Lung (tissue), 12 donors: ENCODE data around the gene RALGPS1. TPM values are rescaled to one million over a fixed set of nuclear protein-coding genes. Genes with fewer than 3 reads are reported as not detected.
A peak's percentile ranks its signal among the peaks of the same experiment; 100 is the strongest.

ENCODE experiments used
- ATAC-seq: fragments of 200-7000 bp; cut with Tn5 transposase; one replicate; pipeline ENCODE4 v1.9.1; 2020; ENCODE audit warnings: moderate number of reproducible peaks; ENCODE audit not compliant: insufficient read depth, low FRiP score
- DNase-seq, 3 donors: peaks; one replicate each; pipeline ENCODE4 v3.0.0-alpha.2; 2013 to 2017
- H3K27ac ChIP-seq, 2 donors: one replicate each; pipeline ENCODE4 v1.5.1; 2013; ENCODE audit warnings: mild to moderate bottlenecking in 2 of 2, moderate library complexity in 2 of 2, control low read depth in 1 of 2, inconsistent platforms in 1 of 2, low read depth in 1 of 2, low read length in 1 of 2
- H3K27me3 ChIP-seq, 3 donors: one replicate each; pipeline ENCODE4 v1.5.1; 2013; ENCODE audit warnings: low read length in 2 of 3; ENCODE audit not compliant: control insufficient read depth in 3 of 3, insufficient read depth in 3 of 3
- H3K36me3 ChIP-seq, 4 donors: one replicate each; pipeline ENCODE4 v1.5.1; 2013; ENCODE audit warnings: low read length in 4 of 4, mild to moderate bottlenecking in 1 of 4, moderate library complexity in 1 of 4; ENCODE audit not compliant: control insufficient read depth in 4 of 4, insufficient read depth in 4 of 4
- H3K4me1 ChIP-seq, 5 donors: one replicate each; pipeline ENCODE4 v1.5.1; 2013; ENCODE audit warnings: low read length in 5 of 5, mild to moderate bottlenecking in 2 of 5, moderate library complexity in 1 of 5; ENCODE audit not compliant: control insufficient read depth in 5 of 5, insufficient read depth in 5 of 5
- H3K4me3 ChIP-seq: one replicate; pipeline ENCODE4 v1.5.1; 2013; ENCODE audit warnings: mild to moderate bottlenecking, control low read depth, moderate library complexity
- H3K9ac ChIP-seq, 2 donors: one replicate each; pipeline ENCODE4 v1.5.1; 2013; ENCODE audit warnings: low read length in 2 of 2, control low read depth in 1 of 2; ENCODE audit not compliant: insufficient read depth in 1 of 2
- H3K9me3 ChIP-seq, 4 donors: one replicate each; pipeline ENCODE4 v1.5.1; 2013; ENCODE audit warnings: low read length in 3 of 4, mild to moderate bottlenecking in 1 of 4, moderate library complexity in 1 of 4; ENCODE audit not compliant: control insufficient read depth in 4 of 4, insufficient read depth in 3 of 4
- CTCF ChIP-seq: IDR thresholded peaks from 2 replicates; pipeline ENCODE4 v1.5.1; 2012; ENCODE audit warnings: mild to moderate bottlenecking; ENCODE audit errors: control extremely low read depth, extremely low read depth
- WGBS, 2 donors: extraction: QIAGEN DNeasy Blood & Tissue Kit; methylation state at CpG; one replicate each; pipeline ENCODE4 v1.1.7; 2013; 5-methylcytosine and 5-hydroxymethylcytosine counted together
- polyA plus RNA-seq, 2 donors: library from polyadenylated mRNA; stranded (reverse); fragments of 200-250 nt; gene quantifications; one replicate each; pipeline ENCODE4 v1.2.1, GENCODE V29; 2013
- total RNA-seq, 2 donors: library from RNA; depleted of rRNA in 1 of 2; stranded (reverse); fragments of >200 nt in 1 of 2; gene quantifications; one replicate each; pipeline ENCODE4 v1.2.1, GENCODE V29; 2014 to 2021
- donor health status: control.
- donor health status: control.
- donor health status: Bipolar disorder and iron deficiency.
- donor health status: healthy.
- donor health status: DM: yes; HTN: yes; CAD: no.

RALGPS1 gene
- total and polyA plus RNA-seq, 4 donors = 3.5 to 30.3 (median 11.9) TPM

- H3K27ac ChIP-seq = peak overlapping the region in 1 of 2 donors; percentile 16
- H3K27me3 ChIP-seq = no peaks in the 10 kb centered on the region
- WGBS, 2 donors = 92 to 97% methylated on average over 5 of the region's 5 CpGs
- no peak for ATAC-seq
- no peak for TF ChIP-seq CTCF
- no peak overlapping the region for H3K4me3 ChIP-seq
- peaks cover 0 to 3% (median under 1%) of the 10 kb centered on the region in 4 donors for H3K36me3 ChIP-seq
- peaks cover 13 to 36% (median 18%) of the 10 kb centered on the region in 5 donors for H3K4me1 ChIP-seq
- peaks cover 0 to 2% (median 0%) of the 10 kb centered on the region in 4 donors for H3K9me3 ChIP-seq
- no peak overlapping the region for H3K9ac ChIP-seq
- no peak for DNase-seq
These were observed 200.0 kb downstream of the RALGPS1 start for GRCh38 chr9:127114606-127115005.

GRCh38 chr9:127116088-127116726 is 201.6 kb downstream of the RALGPS1 start:
- no peak overlapping the region for H3K9ac ChIP-seq
- WGBS, 2 donors = 83 to 87% methylated on average over 6 of the region's 6 CpGs
- H3K36me3 ChIP-seq = peaks cover 0 to 3% (median under 1%) of the 10 kb centered on the region in 4 donors
- ATAC-seq = no peak
- peaks cover 0 to 2% (median 0%) of the 10 kb centered on the region in 4 donors for H3K9me3 ChIP-seq
- no peak overlapping the region for H3K4me3 ChIP-seq
- no peaks in the 10 kb centered on the region for H3K27me3 ChIP-seq
- DNase-seq = no peak
- no peak overlapping the region for H3K27ac ChIP-seq
- H3K4me1 ChIP-seq = peaks cover 17 to 37% (median 23%) of the 10 kb centered on the region in 5 donors
- no peak for TF ChIP-seq CTCF

DNA sequence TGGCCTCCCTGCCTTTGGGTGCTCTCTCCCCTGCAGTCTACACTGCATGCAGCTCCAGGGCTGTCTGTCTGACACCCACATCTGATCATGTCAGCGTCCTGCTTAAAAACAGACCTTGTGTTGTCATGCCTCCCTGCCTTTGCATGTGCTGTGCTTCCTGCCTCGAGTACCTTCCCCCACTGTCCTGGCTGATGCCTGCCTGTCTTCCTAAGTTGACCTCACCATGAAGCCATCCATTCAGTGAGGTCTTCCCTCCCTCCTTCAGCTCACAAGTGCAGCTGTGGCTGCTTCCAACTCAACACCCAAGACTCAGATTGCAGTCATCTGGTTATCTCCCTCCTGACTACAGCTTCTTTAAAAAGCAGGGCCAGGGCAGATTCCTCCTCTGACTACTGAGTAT is 202.4 kb downstream of the RALGPS1 start:
- Histone ChIP-seq H3K9me3 (peaks cover 0 to 2% (median 0%) of the 10 kb centered on the region in 4 donors), H3K4me3 (no peak overlapping the region), H3K36me3 (peaks cover 0 to 3% (median under 1%) of the 10 kb centered on the region in 4 donors), H3K27ac (peak overlapping the region in 1 of 2 donors; percentile 10), H3K4me1 (peaks cover 18 to 36% (median 27%) of the 10 kb centered on the region in 5 donors), H3K9ac (no peak overlapping the region), H3K27me3 (no peaks in the 10 kb centered on the region)
- DNase-seq (no peak), ATAC-seq (no peak)
- WGBS, 2 donors = 71 to 92% methylated on average over 2 of the region's 2 CpGs
- no peak for TF ChIP-seq CTCF

- peaks cover 0 to 2% (median 0%) of the 10 kb centered on the region in 4 donors for H3K9me3 ChIP-seq
These were observed 203.2 kb downstream of the RALGPS1 start for GRCh38 chr9:127117801-127118200.

More at GRCh38 chr9:127117801-127118200, 203.2 kb downstream of the RALGPS1 start:
- DNase-seq (no peak), ATAC-seq (no peak)
- Histone ChIP-seq H3K27ac (no peak overlapping the region), H3K4me1 (peaks cover 12 to 31% (median 19%) of the 10 kb centered on the region in 5 donors), H3K4me3 (no peak overlapping the region), H3K36me3 (peaks cover 0 to 3% (median under 1%) of the 10 kb centered on the region in 4 donors), H3K27me3 (no peaks in the 10 kb centered on the region), H3K9ac (no peak overlapping the region)
- no peak for TF ChIP-seq CTCF
- 90 to 93% methylated on average over 4 of the region's 4 CpGs for WGBS, 2 donors
